Smooth muscle cell (in vitro differentiated cells): ENCODE measurements around the gene MYO18B. TPM values are rescaled to one million over a fixed set of nuclear protein-coding genes. Genes with fewer than 3 reads are reported as not detected.

Experiments
- DNase-seq: peaks from one replicate; lab custom pipeline; 2025; ENCODE audit not compliant: unreplicated experiment; lab: John Stamatoyannopoulos, UW
- H2AFZ ChIP-seq: fragments of 200-600 bp; sonication (generic); 2 replicates; pipeline ENCODE4 v1.6.0; 2016; ENCODE audit warnings: antibody characterized with exemption, low read depth, mild to moderate bottlenecking
- H3F3A ChIP-seq: fragments of 200-600 bp; sonication (generic); 2 replicates; pipeline ENCODE4 v1.6.0; 2017; ENCODE audit warnings: antibody characterized with exemption, low read depth
- H3K27ac ChIP-seq: fragments of 200-600 bp; sonication (generic); 2 replicates; pipeline ENCODE4 v1.5.1; 2016; ENCODE audit warnings: low read depth, mild to moderate bottlenecking
- H3K27me3 ChIP-seq: fragments of 200-600 bp; sonication (generic); 2 replicates; pipeline ENCODE4 v1.6.1; 2016; ENCODE audit warnings: low read depth, mild to moderate bottlenecking
- H3K36me3 ChIP-seq: fragments of 200-600 bp; sonication (generic); 2 replicates; pipeline ENCODE4 v1.5.1; 2016; ENCODE audit warnings: low read depth
- H3K4me1 ChIP-seq: fragments of 200-600 bp; sonication (generic); 2 replicates; pipeline ENCODE4 v1.5.1; 2016; ENCODE audit warnings: low read depth
- H3K4me2 ChIP-seq: fragments of 200-600 bp; sonication (generic); 2 replicates; pipeline ENCODE4 v1.6.0; 2016; ENCODE audit warnings: mild to moderate bottlenecking
- H3K4me3 ChIP-seq: fragments of 200-600 bp; sonication (generic); 2 replicates; pipeline ENCODE4 v1.5.1; 2016; ENCODE audit warnings: mild to moderate bottlenecking
- H3K79me2 ChIP-seq: fragments of 200-600 bp; sonication (generic); 2 replicates; pipeline ENCODE4 v1.6.0; 2016; ENCODE audit warnings: low read depth, mild to moderate bottlenecking
- H3K9ac ChIP-seq: fragments of 200-600 bp; sonication (generic); 2 replicates; pipeline ENCODE4 v1.6.0; 2016; ENCODE audit warnings: low read depth
- H3K9me3 ChIP-seq: fragments of 200-600 bp; sonication (generic); replicated peaks from 2 replicates; pipeline ENCODE4 v1.5.1; 2016; ENCODE audit warnings: low read depth
- H4K20me1 ChIP-seq: fragments of 200-600 bp; sonication (generic); 2 replicates; pipeline ENCODE4 v1.6.0; 2016; ENCODE audit warnings: low read depth
- CTCF ChIP-seq: fragments of 200-600 bp; sonication (generic); IDR thresholded peaks from 2 replicates; pipeline ENCODE4 v1.5.1; 2017; ENCODE audit warnings: borderline replicate concordance, mild to moderate bottlenecking, antibody characterized with exemption; ENCODE audit not compliant: insufficient read depth, poor library complexity, severe bottlenecking
- WGBS: methylation state at CpG from one replicate; pipeline ENCODE4 v1.1.7; 2016; ENCODE audit warnings: low lambda C conversion rate; 5-methylcytosine and 5-hydroxymethylcytosine counted together
- polyA plus RNA-seq: library from polyadenylated mRNA; unstranded; fragments of >200 nt; fragmentation: Nextera tagmentation; extraction: Ambion mirVana; gene quantifications from 2 replicates; pipeline ENCODE4 v1.2.1, GENCODE V29; 2016
- total RNA-seq: library from RNA; depleted of rRNA; stranded (reverse); fragments of >200 nt; gene quantifications from 2 replicates; pipeline ENCODE4 v1.2.3, GENCODE V29; 2014

Gene MYO18B
- total and polyA plus RNA-seq, 2 experiments from 2014 or later: 0.13 to 1.2 TPM

DNA sequence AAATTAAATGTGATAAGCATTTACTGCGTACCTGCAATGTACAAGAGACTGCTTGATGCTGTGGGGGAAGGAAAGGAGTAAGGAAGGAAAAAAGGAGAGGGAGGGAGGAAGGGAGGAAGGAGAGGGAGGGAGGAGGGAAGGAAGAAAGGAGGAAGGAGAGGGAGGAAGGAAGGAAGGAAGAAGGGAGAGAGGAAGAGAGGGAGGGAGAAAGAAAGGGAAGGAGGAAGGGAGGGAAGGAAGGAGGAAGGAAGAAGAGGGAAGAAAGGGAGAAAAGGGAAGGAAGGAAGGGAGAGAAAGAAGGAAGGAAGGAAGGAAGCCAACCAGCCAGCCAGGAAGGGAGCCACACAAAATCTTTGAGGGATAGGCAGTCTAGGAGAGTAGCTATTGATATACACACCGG is 44.0 kb upstream of the MYO18B start:
- H3K4me1 ChIP-seq: peaks cover 10% of the 10 kb centered on the region
- H3K9ac ChIP-seq: no peak overlapping the region
- no peaks in the 10 kb centered on the region for H3K36me3 ChIP-seq
- no peak for DNase-seq
- no peaks in the 10 kb centered on the region for H3K9me3 ChIP-seq
- H3K27me3 ChIP-seq: no peaks in the 10 kb centered on the region
- H4K20me1 ChIP-seq: no peaks in the 10 kb centered on the region
- 93% methylated on average over 2 of the region's 2 CpGs for WGBS
- no peak overlapping the region for H3K27ac ChIP-seq
- H3K4me3 ChIP-seq: no peak overlapping the region
- H2AFZ ChIP-seq: no peak overlapping the region
- no peak overlapping the region for H3K4me2 ChIP-seq
- TF ChIP-seq CTCF: no peak
- no peaks in the 10 kb centered on the region for H3F3A ChIP-seq
- H3K79me2 ChIP-seq: no peaks in the 10 kb centered on the region

- Histone ChIP-seq H3K27ac (no peak overlapping the region), H3K36me3 (no peaks in the 10 kb centered on the region), H3K4me1 (peaks cover 10% of the 10 kb centered on the region), H3K9me3 (no peaks in the 10 kb centered on the region), H4K20me1 (no peaks in the 10 kb centered on the region), H3K27me3 (no peaks in the 10 kb centered on the region), H3K4me2 (no peak overlapping the region), H3K79me2 (no peaks in the 10 kb centered on the region), H3F3A (no peaks in the 10 kb centered on the region), H3K4me3 (no peak overlapping the region), H2AFZ (no peak overlapping the region), H3K9ac (no peak overlapping the region)
- WGBS: 81% methylated on average over 7 of the region's 7 CpGs
- no peak for TF ChIP-seq CTCF
- DNase-seq: no peak
Measured at GRCh38 chr22:25698461-25698860, 43.5 kb upstream of the MYO18B start.

- Histone ChIP-seq H3K79me2 (no peaks in the 10 kb centered on the region), H4K20me1 (no peaks in the 10 kb centered on the region), H3K4me3 (no peak overlapping the region), H3K9ac (no peak overlapping the region), H3K9me3 (no peaks in the 10 kb centered on the region), H3K4me1 (peaks cover 10% of the 10 kb centered on the region), H3F3A (no peaks in the 10 kb centered on the region), H2AFZ (no peak overlapping the region), H3K27ac (no peak overlapping the region), H3K36me3 (no peaks in the 10 kb centered on the region), H3K4me2 (no peak overlapping the region), H3K27me3 (no peaks in the 10 kb centered on the region)
- no peak for TF ChIP-seq CTCF
- WGBS: 91% methylated on average over 6 of the region's 6 CpGs
- no peak for DNase-seq
Measured at GRCh38 chr22:25698978-25699377, 43.0 kb upstream of the MYO18B start.

DNA sequence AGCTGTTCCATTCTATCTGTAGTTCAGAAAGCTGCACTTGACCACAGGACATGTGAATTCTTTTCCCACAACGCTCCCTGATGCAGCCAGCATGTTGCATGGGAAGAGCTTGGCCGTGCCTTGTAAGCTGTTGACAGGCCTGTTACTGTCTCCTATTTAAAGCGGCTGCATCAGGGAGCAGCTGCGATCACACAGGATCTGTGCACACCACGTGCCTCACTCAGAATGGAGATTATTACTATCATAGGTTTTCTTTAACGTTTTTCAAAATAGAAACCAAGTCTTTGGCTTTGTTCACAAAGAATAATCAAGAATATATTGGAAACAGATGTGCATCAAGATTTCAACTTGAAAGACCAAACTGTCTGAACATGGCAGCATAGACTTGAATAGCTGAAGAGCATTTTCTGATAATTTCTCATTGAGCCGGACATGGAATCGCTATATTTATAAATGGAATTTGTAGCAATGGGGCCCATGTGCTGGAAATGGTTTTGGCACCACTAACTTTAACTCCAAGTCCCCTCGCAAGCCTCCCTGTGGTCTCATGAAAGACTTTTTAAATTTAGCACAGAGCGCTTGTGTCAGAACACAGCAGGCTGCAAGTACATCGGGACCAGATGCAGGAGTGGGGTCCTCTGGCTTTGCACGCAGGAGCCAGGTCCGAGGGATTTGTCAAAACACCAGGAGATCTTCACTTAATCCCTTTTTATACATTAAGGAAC is 40.8 kb upstream of the MYO18B start:
- Histone ChIP-seq H3K36me3 (no peaks in the 10 kb centered on the region), H3K4me1 (peaks cover 10% of the 10 kb centered on the region), H3K27me3 (no peaks in the 10 kb centered on the region), H3K27ac (no peak overlapping the region), H2AFZ (no peak overlapping the region), H3F3A (no peaks in the 10 kb centered on the region), H3K4me3 (no peak overlapping the region), H3K4me2 (peak overlapping the region; percentile 14), H3K79me2 (no peaks in the 10 kb centered on the region), H4K20me1 (no peaks in the 10 kb centered on the region), H3K9me3 (no peaks in the 10 kb centered on the region), H3K9ac (no peak overlapping the region)
- TF ChIP-seq CTCF: no peak
- WGBS: 26% methylated on average over 13 of the region's 13 CpGs
- DNase-seq: no peak
